Left ventricle myocardium inferior (tissue), 1 donor: Measurements from ENCODE around the gene FTO. TPM values are rescaled to one million over a fixed set of nuclear protein-coding genes. Genes with fewer than 3 reads are reported as not detected.
A peak's percentile ranks its signal among the peaks of the same experiment; 100 is the strongest.

ENCODE experiments used
- DNase-seq: peaks from one replicate; pipeline ENCODE4 v3.0.0-alpha.2; 2020
- H3K27ac ChIP-seq: fragments of 200-600 bp; replicated peaks from 2 replicates; pipeline ENCODE4 v1.8.0; 2021
- H3K27me3 ChIP-seq: fragments of 200-600 bp; 2 replicates; pipeline ENCODE4 v1.8.0; 2021; ENCODE audit warnings: low read depth
- H3K36me3 ChIP-seq: fragments of 200-600 bp; 2 replicates; pipeline ENCODE4 v1.8.0; 2021
- H3K4me1 ChIP-seq: fragments of 200-600 bp; 2 replicates; pipeline ENCODE4 v1.8.0; 2021
- H3K4me3 ChIP-seq: fragments of 200-600 bp; 2 replicates; pipeline ENCODE4 v1.8.0; 2021; ENCODE audit warnings: mild to moderate bottlenecking, moderate library complexity
- H3K9me3 ChIP-seq: fragments of 200-600 bp; replicated peaks from 2 replicates; pipeline ENCODE4 v1.8.0; 2021
- CTCF ChIP-seq: fragments of 200-600 bp; IDR thresholded peaks from 2 replicates; pipeline ENCODE4 v1.8.0; 2021; ENCODE audit warnings: antibody characterized with exemption, mild to moderate bottlenecking, borderline replicate concordance
- intact Hi-C: fragments of 100-400 bp; cut with micrococcal nuclease; formaldehyde crosslinking; loops from one replicate; pipeline ENCODE4 v1.11.0; 2022
- long read RNA-seq: library from polyadenylated mRNA; unstranded; transcript quantifications from one replicate; pipeline ENCODE4 v2.0.0, GENCODE V29; 2021
- total RNA-seq: library from RNA; stranded (reverse); fragmentation: NEBNext Ultra II Directional; extraction: Animal tissue kit (Norgen Biotek cat#: 25700); gene quantifications from one replicate; pipeline ENCODE4 v1.2.1, GENCODE V29; 2021
- donor health status: DM: no; HTN: yes; CAD: no; lungs with severe emphysema.

Gene FTO
- total RNA-seq: 78.4 TPM
- long read RNA-seq, full-length matches to known transcripts: 35 of 60 reads
- long read RNA-seq, partial matches to known transcripts: 18 of 60 reads
- long read RNA-seq, other reads (novel, unspliced or antisense): 7 of 60 reads

GRCh38 chr16:53703590-53704444 is at the start of gene FTO, which contains the start of gene RPGRIP1L:
FTO (plus strand) TSS chr16:53704156.
RPGRIP1L (minus strand) TSS chr16:53703859; CDS start chr16:53700723, 3,136 bp downstream.
- no peaks in the 10 kb centered on the region for H3K27me3 ChIP-seq
- no peaks in the 10 kb centered on the region for H3K9me3 ChIP-seq
- H3K4me1 ChIP-seq: peaks cover 27% of the 10 kb centered on the region
- intact Hi-C loops: no loop called here
- TF ChIP-seq CTCF: peak; percentile 34
- peak; percentile 98 for DNase-seq
- peak within 1 kb of the TSS; percentile 86 for H3K4me3 ChIP-seq
- no peaks in the 10 kb centered on the region for H3K36me3 ChIP-seq
- peak within 1 kb of the TSS; percentile 74 for H3K27ac ChIP-seq

- no peak for TF ChIP-seq CTCF
- DNase-seq: no peak
- intact Hi-C loops: no loop called here
- no peaks in the 10 kb centered on the region for H3K4me1 ChIP-seq
- H3K27me3 ChIP-seq: no peaks in the 10 kb centered on the region
- H3K9me3 ChIP-seq: no peaks in the 10 kb centered on the region
- H3K27ac ChIP-seq: no peak overlapping the region
- H3K36me3 ChIP-seq: peaks cover 17% of the 10 kb centered on the region
- no peak overlapping the region for H3K4me3 ChIP-seq
These were observed 49.0 kb upstream of the FTO start for GRCh38 chr16:53654946-53655345.

- H3K9me3 ChIP-seq: no peaks in the 10 kb centered on the region
- no peak overlapping the region for H3K4me3 ChIP-seq
These were observed 41.9 kb upstream of the FTO start for GRCh38 chr16:53662072-53662471.

GRCh38 chr16:53664724-53665345 is 39.1 kb upstream of the FTO start:
- no peak for TF ChIP-seq CTCF
- Histone ChIP-seq H3K4me3 (peak overlapping the region; percentile 26), H3K36me3 (no peaks in the 10 kb centered on the region), H3K27ac (peak overlapping the region; percentile 28), H3K9me3 (no peaks in the 10 kb centered on the region), H3K4me1 (peaks cover 19% of the 10 kb centered on the region), H3K27me3 (no peaks in the 10 kb centered on the region)
- DNase-seq: no peak
- intact Hi-C loops: no loop called here

More at GRCh38 chr16:53662072-53662471, 41.9 kb upstream of the FTO start:
- no peak for DNase-seq
- Histone ChIP-seq H3K4me1 (peaks cover 19% of the 10 kb centered on the region), H3K27ac (no peak overlapping the region), H3K36me3 (no peaks in the 10 kb centered on the region), H3K27me3 (no peaks in the 10 kb centered on the region)
- intact Hi-C loops: no loop called here
- TF ChIP-seq CTCF: no peak

GRCh38 chr16:53666786-53667415 is 37.1 kb upstream of the FTO start:
- no peaks in the 10 kb centered on the region for H3K9me3 ChIP-seq
- TF ChIP-seq CTCF: no peak
- intact Hi-C loops: no loop called here
- no peak overlapping the region for H3K4me3 ChIP-seq
- no peak for DNase-seq
- peaks cover 19% of the 10 kb centered on the region for H3K4me1 ChIP-seq
- H3K36me3 ChIP-seq: no peaks in the 10 kb centered on the region
- H3K27me3 ChIP-seq: no peaks in the 10 kb centered on the region
- no peak overlapping the region for H3K27ac ChIP-seq
